Stimulated activated naive CD4-positive, alpha-beta T cell treated with Interleukin-2 at 50 U/mL for 16 hours (primary cell): ENCODE data around the gene OLFM3.

ENCODE experiments used
- DNase-seq: peaks from one replicate; lab custom pipeline; 2025; lab: John Stamatoyannopoulos, UW

The OLFM3 gene

GRCh38 chr1:101945884-101946283 is 50.8 kb downstream of the OLFM3 start:
- no peak for DNase-seq

- no peak for DNase-seq
Observed at GRCh38 chr1:101943237-101943636, 53.5 kb downstream of the OLFM3 start.

- DNase-seq: no peak
Observed at GRCh38 chr1:101942516-101943193, 54.1 kb downstream of the OLFM3 start.

GRCh38 chr1:101938681-101939080 is 58.0 kb downstream of the OLFM3 start:
- no peak for DNase-seq

GRCh38 chr1:101929343-101929742 is 67.4 kb downstream of the OLFM3 start:
- DNase-seq: no peak

GRCh38 chr1:101928829-101929228 is 67.9 kb downstream of the OLFM3 start:
- DNase-seq: no peak

- no peak for DNase-seq
Observed at GRCh38 chr1:101924700-101925099, 72.0 kb downstream of the OLFM3 start.

- DNase-seq: no peak
Observed at GRCh38 chr1:101920577-101920976, 76.1 kb downstream of the OLFM3 start.

- DNase-seq: no peak
Observed at GRCh38 chr1:101918277-101918676, 78.4 kb downstream of the OLFM3 start.

GRCh38 chr1:101915597-101915996 is 81.1 kb downstream of the OLFM3 start:
- no peak for DNase-seq

- DNase-seq: no peak
Observed at GRCh38 chr1:101914473-101915242, 82.1 kb downstream of the OLFM3 start.

- no peak for DNase-seq
Observed at GRCh38 chr1:101911894-101912293, 84.8 kb downstream of the OLFM3 start.

GRCh38 chr1:101908980-101909379 is 87.7 kb downstream of the OLFM3 start:
- no peak for DNase-seq

- DNase-seq: no peak
Observed at GRCh38 chr1:101907264-101907663, 89.5 kb downstream of the OLFM3 start.

- no peak for DNase-seq
Observed at GRCh38 chr1:101905283-101905835, 91.4 kb downstream of the OLFM3 start.

- DNase-seq: no peak
Observed at GRCh38 chr1:101902199-101902598, 94.5 kb downstream of the OLFM3 start.

- no peak for DNase-seq
Observed at GRCh38 chr1:101898137-101898536, 98.6 kb downstream of the OLFM3 start.

GRCh38 chr1:101884621-101885020 is 112.1 kb downstream of the OLFM3 start:
- no peak for DNase-seq

GRCh38 chr1:101875891-101876290 is 120.8 kb downstream of the OLFM3 start:
- no peak for DNase-seq

GRCh38 chr1:101873672-101874071 is 123.1 kb downstream of the OLFM3 start:
- no peak for DNase-seq

- no peak for DNase-seq
Observed at GRCh38 chr1:101859941-101860340, 136.8 kb downstream of the OLFM3 start.

GRCh38 chr1:101854271-101854670 is 142.5 kb downstream of the OLFM3 start:
- no peak for DNase-seq

GRCh38 chr1:101852936-101853335 is 143.8 kb downstream of the OLFM3 start:
- DNase-seq: no peak
